IMR-90 (cell line): ENCODE results near the gene LYPD6B. TPM values are rescaled to one million over a fixed set of nuclear protein-coding genes. Genes with fewer than 3 reads are reported as not detected.

Experiments used
- ATAC-seq: fragments of 200-7000 bp; cut with Tn5 transposase; 2 replicates; pipeline ENCODE4 v1.9.1; 2020; ENCODE audit warnings: low read depth, mild to moderate bottlenecking, moderate library complexity
- BruUV-seq: library from RNA; stranded (reverse); fragments of 400-500 nt; replicated peaks from 2 replicates; lab custom pipeline; 2021; lab: Mats Ljungman, UMichigan
- CTCF ChIA-PET: fragments of 300-600 bp; formaldehyde crosslinking; extraction: SDS; loops from one replicate; lab custom pipeline; 2021; ENCODE audit warnings: antibody characterized with exemption; lab: Yijun Ruan, JAX
- POLR2A ChIA-PET: fragments of 300-600 bp; sonication (Branson Sonifier 250); formaldehyde crosslinking; loops from one replicate; lab custom pipeline; 2022; ENCODE audit warnings: antibody characterized with exemption; ENCODE audit not compliant: unreplicated experiment; lab: Charles Lee
- DNase-seq: peaks from one replicate; pipeline ENCODE4 v3.0.0; 2013
- H2AFZ ChIP-seq: replicated peaks from 2 replicates; pipeline ENCODE3; 2013; ENCODE audit warnings: low read length, mild to moderate bottlenecking; ENCODE audit not compliant: poor library complexity
- H2AK5ac ChIP-seq: 2 replicates; pipeline ENCODE4 v1.6.1; 2013; ENCODE audit warnings: low read depth, low read length, inconsistent platforms
- H2AK9ac ChIP-seq: replicated peaks from 2 replicates; pipeline ENCODE3; 2013; ENCODE audit warnings: mild to moderate bottlenecking, low read depth, low read length, moderate library complexity; ENCODE audit not compliant: poor library complexity
- H2BK120ac ChIP-seq: 2 replicates; pipeline ENCODE4 v1.6.1; 2013; ENCODE audit warnings: low read depth, low read length, inconsistent platforms
- H2BK15ac ChIP-seq: 3 replicates; pipeline ENCODE4 v1.6.1; 2013; ENCODE audit warnings: low read depth, low read length, inconsistent platforms
- H2BK20ac ChIP-seq: 2 replicates; pipeline ENCODE4 v1.6.1; 2013; ENCODE audit warnings: low read depth, mild to moderate bottlenecking, inconsistent platforms, low read length, moderate library complexity
- H2BK5ac ChIP-seq: 2 replicates; pipeline ENCODE4 v1.6.1; 2013; ENCODE audit warnings: mild to moderate bottlenecking, low read depth, low read length, inconsistent platforms; ENCODE audit not compliant: poor library complexity, severe bottlenecking
- H3K14ac ChIP-seq: replicated peaks from 2 replicates; pipeline ENCODE4 v1.6.1; 2013; ENCODE audit warnings: low read depth, low read length, inconsistent platforms
- H3K18ac ChIP-seq: 2 replicates; pipeline ENCODE4 v1.6.1; 2013; ENCODE audit warnings: low read depth, low read length, control low read depth
- H3K23ac ChIP-seq: 2 replicates; pipeline ENCODE4 v1.6.1; 2013; ENCODE audit warnings: low read depth, low read length, inconsistent platforms
- H3K27ac ChIP-seq: 2 replicates; pipeline ENCODE4 v1.5.1; 2013; ENCODE audit warnings: mild to moderate bottlenecking, control low read depth, low read length; ENCODE audit not compliant: insufficient read depth
- H3K27me3 ChIP-seq: 2 replicates; pipeline ENCODE4 v1.6.1; 2013; ENCODE audit warnings: low read length; ENCODE audit not compliant: control insufficient read depth, insufficient read depth
- H3K36me3 ChIP-seq: 2 replicates; pipeline ENCODE4 v1.6.1; 2013; ENCODE audit warnings: low read length, mixed read lengths; ENCODE audit not compliant: control insufficient read depth, insufficient read depth
- H3K4ac ChIP-seq: 2 replicates; pipeline ENCODE4 v1.6.1; 2013; ENCODE audit warnings: low read depth, low read length, inconsistent platforms
- H3K4me1 ChIP-seq: 2 replicates; pipeline ENCODE4 v1.6.1; 2013; ENCODE audit warnings: low read length, mixed read lengths; ENCODE audit not compliant: control insufficient read depth, insufficient read depth
- H3K4me2 ChIP-seq: 2 replicates; pipeline ENCODE4 v1.6.1; 2013; ENCODE audit warnings: low read depth, mild to moderate bottlenecking, control low read depth, low read length, moderate library complexity
- H3K4me3 ChIP-seq: 2 replicates; pipeline ENCODE4 v1.5.1; 2013; ENCODE audit warnings: low read depth, mild to moderate bottlenecking, control low read depth, low read length, moderate library complexity; ENCODE audit not compliant: insufficient read depth
- H3K56ac ChIP-seq: 2 replicates; pipeline ENCODE4 v1.6.1; 2013; ENCODE audit warnings: low read length, inconsistent platforms; ENCODE audit not compliant: insufficient read depth; ENCODE audit errors: extremely low read depth
- H3K79me1 ChIP-seq, 2 experiments: 2 replicates each; pipeline ENCODE4 v1.6.1; 2013; ENCODE audit warnings: low read length in 2 of 2, inconsistent platforms in 1 of 2, low read depth in 1 of 2
- H3K9ac ChIP-seq: 2 replicates; pipeline ENCODE4 v1.6.1; 2013; ENCODE audit warnings: low read depth, low read length, control low read depth
- H3K9me1 ChIP-seq: 2 replicates; pipeline ENCODE4 v1.6.1; 2013; ENCODE audit warnings: low read length, inconsistent platforms; ENCODE audit not compliant: insufficient read depth
- H3K9me3 ChIP-seq: 2 replicates; pipeline ENCODE4 v1.6.1; 2013; ENCODE audit warnings: low read length; ENCODE audit not compliant: control insufficient read depth, insufficient read depth
- H4K20me1 ChIP-seq: 2 replicates; pipeline ENCODE4 v1.6.1; 2013; ENCODE audit warnings: low read length, inconsistent platforms; ENCODE audit not compliant: insufficient read depth
- H4K5ac ChIP-seq: 2 replicates; pipeline ENCODE4 v1.6.1; 2013; ENCODE audit warnings: mild to moderate bottlenecking, low read depth, low read length, control low read depth
- H4K8ac ChIP-seq, 2 experiments: 2 replicates each; pipeline ENCODE4 v1.6.1; 2013; ENCODE audit warnings: low read depth in 2 of 2, low read length in 2 of 2, control low read depth in 1 of 2, inconsistent platforms in 1 of 2
- H4K91ac ChIP-seq: 2 replicates; pipeline ENCODE4 v1.6.1; 2013; ENCODE audit warnings: low read depth, low read length, inconsistent platforms; ENCODE audit not compliant: insufficient read depth
- BHLHE40 ChIP-seq: fragments of 150-350 bp; IDR thresholded peaks from 2 replicates; pipeline ENCODE4 v1.6.1; 2016; ENCODE audit warnings: mild to moderate bottlenecking, low read depth, low read length
- CEBPB ChIP-seq: IDR thresholded peaks from 2 replicates; pipeline ENCODE4 v1.6.1; 2012; ENCODE audit warnings: low read depth, low read length, improper control_type of control experiment
- CHD1 ChIP-seq: IDR thresholded peaks from 2 replicates; pipeline ENCODE4 v1.6.1; 2012; ENCODE audit warnings: low read depth, low read length, improper control_type of control experiment
- FOS ChIP-seq: fragments of 150-350 bp; IDR thresholded peaks from 2 replicates; pipeline ENCODE4 v1.6.1; 2016; ENCODE audit warnings: low read depth, low read length
- MAFK ChIP-seq: IDR thresholded peaks from 2 replicates; pipeline ENCODE4 v1.6.1; 2012; ENCODE audit warnings: low read depth, low read length, improper control_type of control experiment
- MAZ ChIP-seq: IDR thresholded peaks from 2 replicates; pipeline ENCODE4 v1.6.1; 2012; ENCODE audit warnings: low read depth, mild to moderate bottlenecking, low read length, improper control_type of control experiment, moderate library complexity, borderline replicate concordance
- MXI1 ChIP-seq: IDR thresholded peaks from 2 replicates; pipeline ENCODE4 v1.6.1; 2012; ENCODE audit warnings: low read depth, mild to moderate bottlenecking, low read length, moderate library complexity, borderline replicate concordance
- NFE2L2 ChIP-seq: fragments of 150-350 bp; IDR thresholded peaks from 2 replicates; pipeline ENCODE4 v1.6.1; 2016; ENCODE audit warnings: low read depth, mild to moderate bottlenecking, low read length
- POLR2A ChIP-seq: IDR thresholded peaks from 2 replicates; pipeline ENCODE4 v1.6.1; 2012; ENCODE audit warnings: mild to moderate bottlenecking, low read depth, low read length
- RAD21 ChIP-seq: IDR thresholded peaks from 2 replicates; pipeline ENCODE4 v1.6.1; 2012; ENCODE audit warnings: low read length, improper control_type of control experiment
- RCOR1 ChIP-seq: IDR thresholded peaks from 2 replicates; pipeline ENCODE4 v1.6.1; 2012; ENCODE audit warnings: mild to moderate bottlenecking, low read length, improper control_type of control experiment; ENCODE audit not compliant: insufficient replicate concordance
- RFX5 ChIP-seq: IDR thresholded peaks from 2 replicates; pipeline ENCODE4 v1.8.0; 2012; ENCODE audit warnings: low read depth, mild to moderate bottlenecking, low read length, moderate library complexity
- SMC3 ChIP-seq: fragments of 150-350 bp; IDR thresholded peaks from 2 replicates; pipeline ENCODE4 v1.6.1; 2016; ENCODE audit warnings: low read depth, mild to moderate bottlenecking, antibody characterized with exemption, low read length, moderate library complexity
- USF2 ChIP-seq: fragments of 150-350 bp; IDR thresholded peaks from 2 replicates; pipeline ENCODE4 v1.6.1; 2017; ENCODE audit warnings: mild to moderate bottlenecking, antibody characterized with exemption, low read length, low read depth
- WGBS, 2 experiments: methylation state at CpG; one replicate each; pipeline versions ENCODE4 v1.1.5 to v1.1.7; 2013; ENCODE audit warnings: missing lambda C conversion rate in 2 of 2; ENCODE audit not compliant: insufficient read length in 1 of 2; ENCODE audit errors: extremely low coverage in 2 of 2; 5-methylcytosine and 5-hydroxymethylcytosine counted together
- dilution Hi-C: fragments of 300-500 bp; cut with HindIII; formaldehyde crosslinking; loops from one replicate; pipeline ENCODE4 v1.14.3; 2018; ENCODE audit warnings: low sequenced_read_pairs; ENCODE audit not compliant: unreplicated experiment
- in situ Hi-C: fragments of 300-500 bp; cut with MboI; formaldehyde crosslinking; loops from 3 replicates; pipeline ENCODE4 v1.14.3; 2019; ENCODE audit warnings: low sequenced_read_pairs, inconsistent platforms, mixed read lengths
- intact Hi-C: fragments of 100-400 bp; cut with micrococcal nuclease; formaldehyde crosslinking; loops from 2 replicates; pipeline ENCODE4 v1.10.0; 2022
- polyA plus RNA-seq, 3 experiments: library from polyadenylated mRNA; depleted of rRNA; stranded (reverse); fragments of >200 nt; gene quantifications; 2 replicates each; pipeline ENCODE4 v1.2.3, GENCODE V29; 2012; ENCODE audit warnings: low replicate concordance in 1 of 3
- total RNA-seq: library from RNA; depleted of rRNA; stranded (reverse); fragments of >200 nt; gene quantifications from 2 replicates; pipeline ENCODE4 v1.2.3, GENCODE V29; 2012
- TF ChIP-seq, protein P1 (sequence below): fragments of 150-350 bp; IDR thresholded peaks from 2 replicates; pipeline ENCODE4 v1.6.1; 2016; ENCODE audit warnings: low read depth, mild to moderate bottlenecking, low read length, moderate library complexity, borderline replicate concordance

LYPD6B gene
- total and polyA plus RNA-seq, 2 of the 4 experiments (the other 2 are of a cell fraction), result 0.05 TPM; not detected in 1

GRCh38 chr2:149170911-149171310 is 132.4 kb downstream of the LYPD6B start:
- H4K8ac ChIP-seq, result no peak overlapping the region
- H3K4me2 ChIP-seq, result no peak overlapping the region
- no peaks in the 10 kb centered on the region for H3K27me3 ChIP-seq
- dilution Hi-C loops, result no loop called here
- 0% methylated on average over 1 of the region's 3 CpGs; no CpG with 5 or more reads in 1 of the 2 experiments for WGBS, 2 experiments
- CTCF ChIA-PET, result no interaction called here
- ATAC-seq (no peak), DNase-seq (no peak)
- no peak overlapping the region for H3K23ac ChIP-seq
- no peak overlapping the region for H4K5ac ChIP-seq
- H3K9me3 ChIP-seq, result no peaks in the 10 kb centered on the region
- no peak overlapping the region for H2BK120ac ChIP-seq
- H3K9ac ChIP-seq, result no peak overlapping the region
- H3K27ac ChIP-seq, result no peak overlapping the region
- H3K4me3 ChIP-seq, result no peak overlapping the region
- no peak overlapping the region for H2BK20ac ChIP-seq
- H3K9me1 ChIP-seq, result no peaks in the 10 kb centered on the region
- H4K91ac ChIP-seq, result no peak overlapping the region
- in situ Hi-C loops, result no loop called here
- H3K79me1 ChIP-seq, result no peaks in the 10 kb centered on the region
- H3K4me1 ChIP-seq, result no peaks in the 10 kb centered on the region
- H4K20me1 ChIP-seq, result no peaks in the 10 kb centered on the region
- H3K4ac ChIP-seq, result no peak overlapping the region
- no TSS peak for BruUV-seq
- H2AFZ ChIP-seq, result no peak overlapping the region
- POLR2A ChIA-PET, result no interaction called here
- TF ChIP-seq MXI1 (no peak), USF2 (no peak), CEBPB (no peak), CHD1 (no peak), RCOR1 (no peak), POLR2A (no peak), RAD21 (no peak), MAZ (no peak), NFE2L2 (no peak), SMC3 (no peak), FOS (no peak), RFX5 (no peak), MAFK (no peak), BHLHE40 (no peak)
- TF ChIP-seq, protein P1, sequence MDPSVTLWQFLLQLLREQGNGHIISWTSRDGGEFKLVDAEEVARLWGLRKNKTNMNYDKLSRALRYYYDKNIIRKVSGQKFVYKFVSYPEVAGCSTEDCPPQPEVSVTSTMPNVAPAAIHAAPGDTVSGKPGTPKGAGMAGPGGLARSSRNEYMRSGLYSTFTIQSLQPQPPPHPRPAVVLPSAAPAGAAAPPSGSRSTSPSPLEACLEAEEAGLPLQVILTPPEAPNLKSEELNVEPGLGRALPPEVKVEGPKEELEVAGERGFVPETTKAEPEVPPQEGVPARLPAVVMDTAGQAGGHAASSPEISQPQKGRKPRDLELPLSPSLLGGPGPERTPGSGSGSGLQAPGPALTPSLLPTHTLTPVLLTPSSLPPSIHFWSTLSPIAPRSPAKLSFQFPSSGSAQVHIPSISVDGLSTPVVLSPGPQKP, result no peak
- H3K56ac ChIP-seq, result no peak overlapping the region
- intact Hi-C loops, result no loop called here
- H3K18ac ChIP-seq, result no peak overlapping the region
- no peak overlapping the region for H2BK15ac ChIP-seq
- H2AK9ac ChIP-seq, result no peak overlapping the region
- no peak overlapping the region for H2AK5ac ChIP-seq
- no peak overlapping the region for H2BK5ac ChIP-seq
- no peak overlapping the region for H3K14ac ChIP-seq
- H3K36me3 ChIP-seq, result no peaks in the 10 kb centered on the region
